Transverse colon (tissue), 4 donors: ENCODE data around the gene RAP1GAP2. TPM values are rescaled to one million over a fixed set of nuclear protein-coding genes. Genes with fewer than 3 reads are reported as not detected.
"Not testable (repeated sequence)": the region's sequence is repeated elsewhere in the genome, so short reads cannot be mapped to it uniquely, and the experiment has no call there.

Source experiments
- DNase-seq: peaks from one replicate; pipeline ENCODE4 v3.0.0-alpha.2; 2019
- H3K27ac ChIP-seq, 4 donors: fragments of 200-600 bp; sonication (generic); 2 replicates each; pipeline ENCODE4 v1.5.1; 2016 to 2018; ENCODE audit warnings: inconsistent platforms in 4 of 4
- H3K27me3 ChIP-seq: fragments of 200-600 bp; sonication (generic); 2 replicates; pipeline ENCODE4 v1.5.1; 2017; ENCODE audit warnings: inconsistent platforms
- H3K36me3 ChIP-seq, 4 donors: fragments of 200-600 bp; sonication (generic); 2 replicates each; pipeline ENCODE4 v1.5.1; 2017 to 2019; ENCODE audit warnings: inconsistent platforms in 4 of 4
- H3K4me1 ChIP-seq, 4 donors: fragments of 200-600 bp; sonication (generic); 2 replicates each; pipeline ENCODE4 v1.5.1; 2017 to 2020; ENCODE audit warnings: inconsistent platforms in 4 of 4
- H3K4me3 ChIP-seq, 4 donors: fragments of 200-600 bp; sonication (generic); 1 replicate in 1 of 4; 2 replicates in 3 of 4; pipeline versions ENCODE4 v1.5.1 to v1.6.1; 2017 to 2019; ENCODE audit warnings: inconsistent platforms in 4 of 4
- H3K9me3 ChIP-seq, 2 donors: fragments of 200-600 bp; sonication (generic); 2 replicates each; pipeline ENCODE4 v1.5.1; 2017 to 2019; ENCODE audit warnings: inconsistent platforms in 2 of 2
- EP300 ChIP-seq: sonication (generic); formaldehyde crosslinking; IDR thresholded peaks from one replicate; pipeline ENCODE4 v1.6.1; 2017; ENCODE audit warnings: antibody characterized with exemption, low read depth
- POLR2A ChIP-seq: fragments of 450-650 bp; IDR thresholded peaks from one replicate; pipeline ENCODE4 v1.6.1; 2016; ENCODE audit warnings: antibody characterized with exemption, mild to moderate bottlenecking, moderate library complexity
- POLR2AphosphoS5 ChIP-seq, 3 donors: sonication (generic); formaldehyde crosslinking; IDR thresholded peaks; one replicate each; pipeline ENCODE4 v1.6.1; 2016; ENCODE audit warnings: antibody characterized with exemption in 3 of 3
- WGBS, 2 donors: methylation state at CpG; one replicate each; pipeline ENCODE4 v1.1.5; 2018; ENCODE audit warnings: low coverage in 1 of 2; 5-methylcytosine and 5-hydroxymethylcytosine counted together
- in situ Hi-C, 4 donors: fragments of 200-750 bp; cut with MboI; loops; one replicate each; pipeline versions ENCODE4 v1.15.0 to v1.15.1; 2017; ENCODE audit warnings: low sequenced_read_pairs in 3 of 4, low pct_ligation_motif_present in 1 of 4, low pct_unique_long_range_greater_than_20kb in 1 of 4
- intact Hi-C: fragments of 100-400 bp; cut with DNase I; formaldehyde crosslinking; loops from one replicate; pipeline ENCODE4 v1.15.1; 2023; ENCODE audit warnings: low total_unique reads
- total RNA-seq, 4 donors: library from RNA; depleted of rRNA; stranded (reverse); fragments of >200 nt; gene quantifications; one replicate each; pipeline ENCODE4 v1.1.0, GENCODE V29; 2016
- TF ChIP-seq, protein P1 (sequence below), 5 experiments: fragments of 200-600 bp in 3 of 5; fragments of 450-650 bp in 2 of 5; sonication (generic) in 3 of 5; IDR thresholded peaks; 1 replicate in 2 of 5; 2 replicates in 3 of 5; pipeline ENCODE4 v1.5.1; 2016 to 2017; ENCODE audit warnings: antibody characterized with exemption in 5 of 5, inconsistent platforms in 3 of 5, mild to moderate bottlenecking in 2 of 5, moderate library complexity in 1 of 5

The RAP1GAP2 gene
- total RNA-seq, 4 donors from 2014 or later: 23.0 to 39.6 (median 33.9) TPM

DNA sequence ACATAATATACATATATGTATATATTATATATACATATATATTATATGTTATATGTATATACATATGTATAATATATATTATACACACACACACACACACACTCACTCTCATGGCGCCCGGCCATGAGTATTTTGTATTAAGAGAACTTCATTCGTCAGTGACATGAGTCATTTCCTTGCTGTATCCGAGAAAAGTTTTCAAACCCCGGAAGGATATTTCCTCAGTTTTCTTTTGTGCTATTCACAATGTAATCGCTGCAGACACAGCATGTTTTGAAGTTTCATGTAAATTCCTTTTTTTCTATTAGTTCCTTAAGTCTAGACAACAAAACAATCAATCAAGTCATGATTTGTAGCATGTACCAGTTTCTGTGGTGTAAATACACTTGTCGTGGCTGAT lies 233.9 kb downstream of the RAP1GAP2 start:
- TF ChIP-seq EP300: no peak
- TF ChIP-seq POLR2A: no peak
- TF ChIP-seq POLR2AphosphoS5 (IDR thresholded peaks at IDR 0.05): no peak
- TF ChIP-seq, protein P1, sequence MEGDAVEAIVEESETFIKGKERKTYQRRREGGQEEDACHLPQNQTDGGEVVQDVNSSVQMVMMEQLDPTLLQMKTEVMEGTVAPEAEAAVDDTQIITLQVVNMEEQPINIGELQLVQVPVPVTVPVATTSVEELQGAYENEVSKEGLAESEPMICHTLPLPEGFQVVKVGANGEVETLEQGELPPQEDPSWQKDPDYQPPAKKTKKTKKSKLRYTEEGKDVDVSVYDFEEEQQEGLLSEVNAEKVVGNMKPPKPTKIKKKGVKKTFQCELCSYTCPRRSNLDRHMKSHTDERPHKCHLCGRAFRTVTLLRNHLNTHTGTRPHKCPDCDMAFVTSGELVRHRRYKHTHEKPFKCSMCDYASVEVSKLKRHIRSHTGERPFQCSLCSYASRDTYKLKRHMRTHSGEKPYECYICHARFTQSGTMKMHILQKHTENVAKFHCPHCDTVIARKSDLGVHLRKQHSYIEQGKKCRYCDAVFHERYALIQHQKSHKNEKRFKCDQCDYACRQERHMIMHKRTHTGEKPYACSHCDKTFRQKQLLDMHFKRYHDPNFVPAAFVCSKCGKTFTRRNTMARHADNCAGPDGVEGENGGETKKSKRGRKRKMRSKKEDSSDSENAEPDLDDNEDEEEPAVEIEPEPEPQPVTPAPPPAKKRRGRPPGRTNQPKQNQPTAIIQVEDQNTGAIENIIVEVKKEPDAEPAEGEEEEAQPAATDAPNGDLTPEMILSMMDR (IDR thresholded peaks at IDR 0.05): no peak
- Histone ChIP-seq H3K4me3 (no peak overlapping the region), H3K27ac (no peak overlapping the region), H3K9me3 (no peaks in the 10 kb centered on the region), H3K27me3 (no peaks in the 10 kb centered on the region), H3K36me3 (peaks cover 0 to 9% (median 0%) of the 10 kb centered on the region in 4 donors), H3K4me1 (no peaks in the 10 kb centered on the region)
- DNase-seq: no peak
- intact Hi-C loops (no loop called here), in situ Hi-C loops (loop anchor here in 3 of 4 donors (25.0 kb wide), 1 partner anchor 607 kb away; the partner anchor contains the start of genes CTNS (in 3 of the 3) and SHPK (in 3 of the 3))
- 83 to 85% methylated on average over 7 of the region's 7 CpGs for WGBS, 2 donors

DNA sequence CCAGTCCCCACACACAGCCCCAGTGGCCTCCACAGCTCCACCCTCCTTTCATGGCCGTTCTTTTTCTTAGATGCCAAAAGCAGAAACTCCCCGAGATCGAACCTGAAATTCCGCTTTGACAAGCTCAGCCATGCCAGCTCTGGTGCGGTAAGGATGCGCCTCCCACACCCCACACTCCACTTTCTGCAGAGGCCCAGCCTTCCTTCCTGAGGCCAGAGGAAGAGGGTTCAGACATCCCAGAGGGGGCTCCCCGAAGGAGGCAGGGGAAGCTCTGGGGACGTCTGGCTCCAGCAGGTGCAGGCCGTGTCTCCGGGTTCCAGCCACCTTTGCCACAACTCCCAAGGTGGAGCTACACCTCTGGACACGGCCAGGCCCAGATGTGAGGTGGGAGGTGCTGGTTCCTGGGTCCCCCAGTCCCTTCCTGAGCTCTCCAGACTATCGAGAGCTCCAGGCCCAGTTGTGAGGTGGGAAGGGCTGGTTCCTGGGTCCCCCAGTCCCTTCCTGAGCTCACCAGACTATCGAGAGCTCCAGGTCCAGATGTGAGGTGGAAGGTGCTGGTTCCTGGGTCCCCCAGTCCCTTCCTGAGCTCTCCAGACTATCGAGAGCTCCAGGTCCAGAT lies 234.7 kb downstream of the RAP1GAP2 start:
- intact Hi-C loops, H3K27ac ChIP-seq, DNase-seq, H3K4me1 ChIP-seq, H3K4me3 ChIP-seq, H3K9me3 ChIP-seq, H3K36me3 ChIP-seq, H3K27me3 ChIP-seq: not testable (repeated sequence)
- WGBS, 2 donors: 81 to 93% methylated on average over 6 to 13 of the region's 14 CpGs
- in situ Hi-C loops: loop anchor here in 3 of 4 donors (25.0 kb wide), 1 partner anchor 606 kb away; the partner anchor contains the start of genes CTNS (in 3 of the 3) and SHPK (in 3 of the 3)

DNA sequence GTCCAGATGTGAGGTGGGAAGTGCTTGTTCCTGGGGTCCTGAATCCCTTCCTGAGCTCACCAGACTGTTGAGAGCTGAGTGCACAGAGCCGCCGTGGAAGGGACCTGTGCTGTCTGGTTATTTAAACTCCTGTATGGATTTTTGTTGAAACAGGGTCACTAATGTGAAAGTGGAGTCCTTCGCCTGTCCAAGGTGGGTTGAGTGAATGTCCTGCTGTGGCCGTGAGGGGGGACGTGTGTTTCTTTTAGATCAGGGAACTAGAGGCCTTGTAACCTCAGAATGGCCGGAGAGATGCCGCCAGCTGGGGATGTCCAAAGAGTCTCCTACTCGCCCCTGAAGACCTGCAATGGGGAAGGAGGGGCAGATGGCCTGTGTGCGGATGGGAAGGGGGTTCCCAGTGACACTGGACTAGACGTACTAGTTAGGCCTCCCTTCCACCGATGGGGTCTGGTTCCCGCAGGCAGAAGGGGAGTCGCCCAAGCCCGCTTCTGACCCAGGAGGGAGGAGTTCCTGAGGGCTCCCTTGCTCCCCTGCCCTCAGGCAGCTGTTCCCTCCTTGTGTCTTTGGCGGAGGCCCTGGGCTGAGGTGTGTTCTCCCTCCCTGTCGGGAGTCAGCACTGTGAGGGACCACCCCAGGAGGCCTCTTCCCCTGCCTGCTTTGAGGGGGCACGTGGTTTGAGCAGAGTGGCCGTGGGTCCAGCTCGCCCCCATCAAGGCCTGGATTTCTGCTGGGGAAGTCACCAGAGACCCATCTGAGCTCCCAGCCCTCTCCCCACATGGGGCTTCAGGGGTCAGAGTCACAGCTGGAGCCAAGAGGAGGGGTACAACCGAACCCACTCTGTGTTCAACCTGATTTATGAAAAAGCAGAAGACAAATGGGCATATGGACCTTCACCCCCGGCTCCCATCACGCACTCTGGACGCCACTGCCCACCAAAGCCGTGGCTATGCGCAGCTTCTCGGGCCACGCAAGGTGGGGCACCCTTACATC lies 236.3 kb downstream of the RAP1GAP2 start:
- intact Hi-C loops (no loop called here), in situ Hi-C loops (loop anchor here in 3 of 4 donors (25.0 kb wide), 1 partner anchor 605 kb away; the partner anchor contains the start of genes CTNS (in 3 of the 3) and SHPK (in 3 of the 3))
- WGBS, 2 donors: 88% methylated on average over 27 of the region's 27 CpGs; no CpG with 5 or more reads in 1 of the 2 donors
- H3K27ac ChIP-seq: no peak overlapping the region
- DNase-seq: no peak
- H3K27me3 ChIP-seq: no peaks in the 10 kb centered on the region
- no peak for TF ChIP-seq EP300
- TF ChIP-seq, protein P1 (IDR thresholded peaks at IDR 0.05): no peak
- TF ChIP-seq POLR2AphosphoS5 (IDR thresholded peaks at IDR 0.05): no peak
- no peak for TF ChIP-seq POLR2A
- H3K4me1 ChIP-seq: no peaks in the 10 kb centered on the region
- no peaks in the 10 kb centered on the region for H3K9me3 ChIP-seq
- H3K4me3 ChIP-seq: no peak overlapping the region
- peaks cover 0 to 9% (median 0%) of the 10 kb centered on the region in 4 donors for H3K36me3 ChIP-seq

DNA sequence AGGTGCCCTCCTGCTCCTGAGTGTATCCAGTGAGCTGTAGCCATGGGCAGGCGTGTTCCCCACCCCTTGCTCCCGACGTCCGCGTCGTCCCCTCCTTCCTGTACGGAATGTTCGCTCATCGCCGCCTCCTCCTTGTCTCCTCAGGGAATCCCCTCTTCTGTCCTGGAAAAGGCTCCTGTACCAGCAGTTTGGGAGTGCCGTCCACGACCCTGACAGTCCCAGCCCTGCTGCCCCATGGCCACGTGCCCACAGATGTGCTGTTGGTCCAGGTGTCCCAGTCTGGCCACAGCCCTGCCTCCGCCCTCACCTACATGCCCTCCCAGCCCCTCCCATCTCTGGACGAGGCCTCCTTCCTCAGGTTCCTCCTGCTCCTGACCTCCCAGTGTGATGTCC lies 237.0 kb downstream of the RAP1GAP2 start:
- 85% methylated on average over 15 of the region's 15 CpGs; no CpG with 5 or more reads in 1 of the 2 donors for WGBS, 2 donors
- no peaks in the 10 kb centered on the region for H3K4me1 ChIP-seq
- no peaks in the 10 kb centered on the region for H3K27me3 ChIP-seq
- H3K9me3 ChIP-seq: no peaks in the 10 kb centered on the region
- no peak overlapping the region for H3K27ac ChIP-seq
- peaks cover 0 to 9% (median 0%) of the 10 kb centered on the region in 4 donors for H3K36me3 ChIP-seq
- no peak for DNase-seq
- intact Hi-C loops (no loop called here), in situ Hi-C loops (loop anchor here in 3 of 4 donors (25.0 kb wide), 1 partner anchor 604 kb away; the partner anchor contains the start of genes CTNS (in 3 of the 3) and SHPK (in 3 of the 3))
- H3K4me3 ChIP-seq: no peak overlapping the region
- no peak for TF ChIP-seq EP300
- no peak for TF ChIP-seq POLR2A
- TF ChIP-seq POLR2AphosphoS5 (IDR thresholded peaks at IDR 0.05): no peak
- TF ChIP-seq, protein P1 (IDR thresholded peaks at IDR 0.05): no peak
